Gastrocnemius medialis (tissue), 4 donors: Measurements from ENCODE around the gene MTCH2. TPM values are rescaled to one million over a fixed set of nuclear protein-coding genes. Genes with fewer than 3 reads are reported as not detected.

Experiments
- ATAC-seq, 2 donors: fragments of 150-250 bp; one replicate each; pipeline ENCODE4 v1.9.1; 2016
- DNase-seq, 2 donors: peaks; one replicate each; pipeline ENCODE4 v3.0.0-alpha.2; 2019
- H3K27ac ChIP-seq, 4 donors: fragments of 200-600 bp; sonication (generic); 1 replicate in 1 of 4; 2 replicates in 3 of 4; pipeline ENCODE4 v1.5.1; 2016 to 2018; ENCODE audit warnings: mild to moderate bottlenecking in 2 of 4, moderate library complexity in 1 of 4
- H3K27me3 ChIP-seq, 3 donors: fragments of 200-600 bp; sonication (generic) in 2 of 3; 1 replicate in 1 of 3; 2 replicates in 2 of 3; pipeline versions ENCODE4 v1.5.1 to v1.6.0; 2016 to 2019; ENCODE audit warnings: mild to moderate bottlenecking in 1 of 3, moderate library complexity in 1 of 3
- H3K36me3 ChIP-seq, 2 donors: fragments of 200-600 bp; sonication (generic) in 1 of 2; one replicate each; pipeline ENCODE4 v1.5.1; 2017 to 2018
- H3K4me1 ChIP-seq, 2 donors: fragments of 200-600 bp; sonication (generic) in 1 of 2; one replicate each; pipeline ENCODE4 v1.5.1; 2016 to 2017; ENCODE audit warnings: mild to moderate bottlenecking in 2 of 2
- H3K4me3 ChIP-seq, 4 donors: fragments of 200-600 bp; sonication (generic) in 3 of 4; 1 replicate in 1 of 4; 2 replicates in 3 of 4; pipeline ENCODE4 v1.5.1; 2016 to 2019; ENCODE audit warnings: mild to moderate bottlenecking in 2 of 4
- H3K9me3 ChIP-seq, 3 donors: fragments of 200-600 bp; sonication (generic) in 2 of 3; 1 replicate in 1 of 3; 2 replicates in 2 of 3; pipeline ENCODE4 v1.5.1; 2016 to 2019
- CTCF ChIP-seq, 5 experiments: fragments of 450-650 bp in 3 of 5; fragments of 200-600 bp in 2 of 5; sonication (generic) in 2 of 5; IDR thresholded peaks in 4 of 5; conservative IDR thresholded peaks in 1 of 5; 1 replicate in 4 of 5; 2 replicates in 1 of 5; pipeline ENCODE4 v1.5.1; 2016 to 2019; ENCODE audit warnings: antibody characterized with exemption in 5 of 5, mild to moderate bottlenecking in 3 of 5, moderate library complexity in 3 of 5
- POLR2A ChIP-seq, 2 donors: fragments of 450-650 bp; IDR thresholded peaks; one replicate each; pipeline ENCODE4 v1.6.1; 2017; ENCODE audit warnings: antibody characterized with exemption in 2 of 2, mild to moderate bottlenecking in 2 of 2, moderate library complexity in 2 of 2
- in situ Hi-C, 4 donors: fragments of 200-750 bp; cut with MboI; loops; one replicate each; pipeline versions ENCODE4 v1.15.0 to v1.8.0; 2017; ENCODE audit warnings: low sequenced_read_pairs in 4 of 4
- intact Hi-C: fragments of 100-400 bp; cut with DNase I; formaldehyde crosslinking; loops from one replicate; pipeline ENCODE4 v1.15.1; 2023; ENCODE audit warnings: low total_unique reads
- total RNA-seq, 4 donors: library from RNA; depleted of rRNA; stranded (reverse); fragments of >200 nt; gene quantifications; one replicate each; pipeline versions ENCODE4 v1.1.0 to v1.2.3, GENCODE V29; 2016

MTCH2 gene
- total RNA-seq, 4 donors from 2014 or later: 70.3 to 139 (median 85.6) TPM

DNA sequence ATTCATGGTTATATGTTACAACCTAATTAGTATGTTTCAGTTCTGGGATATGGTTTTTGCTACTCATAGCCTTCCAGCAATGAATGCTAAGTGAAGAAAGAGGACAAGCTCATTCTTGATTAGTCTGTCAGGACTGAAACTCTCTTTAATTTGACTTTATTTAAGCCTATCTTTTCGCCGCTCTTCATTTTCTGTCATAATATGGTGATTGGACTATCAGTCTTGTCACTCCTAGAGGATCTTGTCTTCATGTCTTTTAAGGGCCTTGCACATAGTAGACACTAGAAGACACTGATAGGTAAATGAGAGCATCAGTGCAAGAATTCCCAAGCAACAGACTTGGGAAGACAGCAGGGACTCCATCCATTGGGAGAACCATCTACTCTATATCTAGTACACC lies 18.9 kb upstream of the MTCH2 start:
- intact Hi-C loops (no loop called here), in situ Hi-C loops (no loop called here)
- DNase-seq (no peak), ATAC-seq (no peak)
- Histone ChIP-seq H3K4me3 (no peak overlapping the region), H3K27me3 (no peaks in the 10 kb centered on the region), H3K9me3 (no peaks in the 10 kb centered on the region), H3K27ac (no peak overlapping the region), H3K4me1 (no peaks in the 10 kb centered on the region), H3K36me3 (no peaks in the 10 kb centered on the region)
- TF ChIP-seq POLR2A (IDR thresholded peaks at IDR 0.05) (no peak), CTCF (IDR thresholded peaks at IDR 0.05 in 4 of 5, conservative IDR thresholded peaks at IDR 0.05 in 1 of 5) (no peak)

DNA sequence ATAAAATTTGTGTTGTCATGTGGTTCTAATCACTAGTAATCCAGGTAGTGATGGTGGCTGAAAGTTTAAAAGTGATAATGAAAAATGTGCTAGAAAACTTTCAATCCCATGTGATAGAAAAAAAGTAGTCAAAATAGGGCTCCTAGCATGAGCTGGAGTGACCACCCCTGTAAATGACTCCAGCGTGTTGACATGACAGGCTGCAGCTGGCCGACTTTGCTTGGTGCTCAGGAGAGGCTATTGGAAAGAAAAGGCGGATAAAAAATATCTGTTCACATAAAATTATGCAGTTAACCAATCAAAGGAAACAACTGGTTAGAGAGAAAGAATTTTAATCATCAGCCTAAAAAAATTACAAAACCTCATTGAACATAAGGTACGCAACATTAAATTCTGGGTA lies 16.9 kb upstream of the MTCH2 start:
- Histone ChIP-seq H3K36me3 (no peaks in the 10 kb centered on the region), H3K27ac (no peak overlapping the region), H3K4me1 (no peaks in the 10 kb centered on the region), H3K9me3 (no peaks in the 10 kb centered on the region), H3K4me3 (no peak overlapping the region), H3K27me3 (no peaks in the 10 kb centered on the region)
- intact Hi-C loops (no loop called here), in situ Hi-C loops (no loop called here)
- TF ChIP-seq POLR2A (IDR thresholded peaks at IDR 0.05) (no peak), CTCF (IDR thresholded peaks at IDR 0.05 in 4 of 5, conservative IDR thresholded peaks at IDR 0.05 in 1 of 5) (no peak)
- DNase-seq (no peak), ATAC-seq (no peak)

GRCh38 chr11:47656260-47656885 lies 14.0 kb upstream of the MTCH2 start:
- no peaks in the 10 kb centered on the region for H3K36me3 ChIP-seq
- DNase-seq (no peak), ATAC-seq (no peak)
- intact Hi-C loops (no loop called here), in situ Hi-C loops (no loop called here)
- no peak for TF ChIP-seq POLR2A (IDR thresholded peaks at IDR 0.05)
- no peak for TF ChIP-seq CTCF (IDR thresholded peaks at IDR 0.05 in 4 of 5, conservative IDR thresholded peaks at IDR 0.05 in 1 of 5)
- no peaks in the 10 kb centered on the region for H3K27me3 ChIP-seq
- H3K4me1 ChIP-seq: no peaks in the 10 kb centered on the region
- H3K9me3 ChIP-seq: no peaks in the 10 kb centered on the region
- H3K4me3 ChIP-seq: no peak overlapping the region
- H3K27ac ChIP-seq: no peak overlapping the region

GRCh38 chr11:47651818-47652469 lies 9.6 kb upstream of the MTCH2 start:
- TF ChIP-seq POLR2A (IDR thresholded peaks at IDR 0.05) (no peak), CTCF (IDR thresholded peaks at IDR 0.05 in 4 of 5, conservative IDR thresholded peaks at IDR 0.05 in 1 of 5) (no peak)
- Histone ChIP-seq H3K4me3 (no peak overlapping the region), H3K4me1 (no peaks in the 10 kb centered on the region), H3K9me3 (no peaks in the 10 kb centered on the region), H3K36me3 (no peaks in the 10 kb centered on the region), H3K27me3 (no peaks in the 10 kb centered on the region), H3K27ac (no peak overlapping the region)
- ATAC-seq (no peak), DNase-seq (no peak)
- in situ Hi-C loops (no loop called here), intact Hi-C loops (no loop called here)
